A549 (cell line): Measurements from ENCODE around the gene LRFN2. TPM values are rescaled to one million over a fixed set of nuclear protein-coding genes. Genes with fewer than 3 reads are reported as not detected.

Source experiments
- ATAC-seq, 2 experiments: fragments of 200-7000 bp in 1 of 2; fragments of >200 bp in 1 of 2; cut with Nextera tagmentation in 1 of 2; cut with Tn5 transposase in 1 of 2; 3 replicates each; pipeline versions ENCODE4 v1.8.0 to v1.9.1; 2018 to 2020; ENCODE audit warnings: mild to moderate bottlenecking in 1 of 2, moderate library complexity in 1 of 2
- CTCF ChIA-PET: fragments of 300-600 bp; sonication (Branson Sonifier 250); formaldehyde crosslinking; extraction: SDS; loops from one replicate; lab custom pipeline; 2021; ENCODE audit warnings: antibody characterized with exemption, inconsistent platforms; lab: Yijun Ruan, JAX
- POLR2A ChIA-PET: fragments of 350-600 bp; formaldehyde crosslinking; extraction: SDS; loops from one replicate; lab custom pipeline; 2021; ENCODE audit warnings: antibody characterized with exemption, inconsistent platforms; lab: Yijun Ruan, JAX
- DNase-seq, 2 experiments: peaks; one replicate each; pipeline versions ENCODE4 v3.0.0 to v3.0.0-alpha.2; 2011 to 2016; ENCODE audit warnings: low read depth in 1 of 2, low spot score in 1 of 2
- FAIRE-seq: peaks from 2 replicates; lab custom pipeline; 2011; peaks lifted over from hg19 to GRCh38; lab: Jason Lieb, UNC
- H3K27ac ChIP-seq, 2 experiments: fragments of >200 bp; sonication (Bioruptor Twin); formaldehyde crosslinking; 3 replicates each; pipeline ENCODE4 v1.5.1; 2016 to 2017
- H3K4me1 ChIP-seq: fragments of >200 bp; sonication (Bioruptor Twin); formaldehyde crosslinking; 3 replicates; pipeline ENCODE4 v1.6.1; 2016
- H3K4me2 ChIP-seq: fragments of >200 bp; sonication (Bioruptor Twin); formaldehyde crosslinking; 3 replicates; pipeline ENCODE4 v1.6.1; 2016
- H3K4me3 ChIP-seq: fragments of >200 bp; sonication (Bioruptor Twin); formaldehyde crosslinking; 3 replicates; pipeline ENCODE4 v1.5.1; 2016
- H3K9me3 ChIP-seq: fragments of >200 bp; sonication (Bioruptor Twin); formaldehyde crosslinking; 3 replicates; pipeline ENCODE4 v1.6.1; 2016
- CHD2 ChIP-seq: fragments of 150-350 bp; IDR thresholded peaks from 2 replicates; pipeline ENCODE4 v1.6.1; 2014; ENCODE audit warnings: low read length; ENCODE audit not compliant: partially characterized antibody
- FOXS1 ChIP-seq: fragments of 250-450 bp; sonication (Bioruptor Pico); IDR thresholded peaks from 2 replicates; pipeline ENCODE4 v1.5.0; 2020; ENCODE audit warnings: mild to moderate bottlenecking, moderate library complexity
- HOXB13 ChIP-seq: fragments of 250-450 bp; sonication (Bioruptor Pico); IDR thresholded peaks from 2 replicates; pipeline ENCODE4 v1.5.0; 2020; ENCODE audit warnings: low read depth, mild to moderate bottlenecking, moderate library complexity
- JUN ChIP-seq, 2 experiments: fragments of >200 bp; sonication (Bioruptor Twin); formaldehyde crosslinking; IDR thresholded peaks; 2 replicates in 1 of 2; 3 replicates in 1 of 2; pipeline ENCODE4 v1.6.1; 2016 to 2017
- KDM5A ChIP-seq: fragments of 200-600 bp; sonication (generic); IDR thresholded peaks from 2 replicates; pipeline ENCODE4 v1.6.1; 2016; ENCODE audit warnings: antibody characterized with exemption, mild to moderate bottlenecking
- MAFK ChIP-seq: fragments of 450-650 bp; IDR thresholded peaks from 2 replicates; pipeline ENCODE4 v1.6.1; 2014; ENCODE audit not compliant: partially characterized antibody
- MAZ ChIP-seq: fragments of 150-350 bp; IDR thresholded peaks from 2 replicates; pipeline ENCODE4 v1.6.1; 2014; ENCODE audit warnings: antibody characterized with exemption, low read depth, low read length, borderline replicate concordance
- MYC ChIP-seq: IDR thresholded peaks from 2 replicates; pipeline ENCODE4 v1.6.1; 2012; ENCODE audit warnings: mild to moderate bottlenecking, inconsistent platforms, low read length, improper control_type of control experiment, borderline replicate concordance
- PHF8 ChIP-seq: fragments of 200-600 bp; sonication (generic); IDR thresholded peaks from 2 replicates; pipeline ENCODE4 v1.6.1; 2016; ENCODE audit warnings: low read depth, mild to moderate bottlenecking, antibody characterized with exemption, moderate library complexity, borderline replicate concordance
- POLR2AphosphoS2 ChIP-seq: conservative IDR thresholded peaks from 2 replicates; pipeline ENCODE4 v1.6.1; 2012; ENCODE audit warnings: low read length, improper control_type of control experiment, inconsistent platforms
- RNF2 ChIP-seq: fragments of 200-600 bp; sonication (generic); IDR thresholded peaks from 2 replicates; pipeline ENCODE4 v1.6.1; 2016; ENCODE audit warnings: low read depth, mild to moderate bottlenecking, antibody characterized with exemption, moderate library complexity, borderline replicate concordance
- TP53 ChIP-seq: fragments of 250-450 bp; sonication (Bioruptor Pico); IDR thresholded peaks from 2 replicates; pipeline ENCODE4 v1.5.0; 2021; ENCODE audit warnings: mild to moderate bottlenecking, moderate library complexity
- WGBS: methylation state at CpG from one replicate; pipeline ENCODE4 v1.1.6; 2017; ENCODE audit errors: missing lambda C conversion rate; 5-methylcytosine and 5-hydroxymethylcytosine counted together
- polyA plus RNA-seq, 4 experiments: library from polyadenylated mRNA; depleted of rRNA in 3 of 4; stranded (reverse); fragments of >200 nt; fragmentation: RNase III in 1 of 4; extraction: RNeasy Plus Mini Kit Qiagen cat#74134 plus additional on column Dnase treatment in 1 of 4; gene quantifications; 2 replicates in 3 of 4; 3 replicates in 1 of 4; pipeline ENCODE4 v1.2.3, GENCODE V29; 2011 to 2017
- TF ChIP-seq, protein P1 (sequence below): fragments of >200 bp; sonication (Bioruptor Twin); formaldehyde crosslinking; IDR thresholded peaks from 2 replicates; pipeline ENCODE4 v1.6.1; 2016
- TF ChIP-seq, protein P2 (sequence below): fragments of 450-650 bp; IDR thresholded peaks from 2 replicates; pipeline ENCODE4 v1.6.1; 2014; ENCODE audit warnings: antibody characterized with exemption

LRFN2 gene
- polyA plus RNA-seq, 2 of the 4 experiments (the other 2 are of a cell fraction): not detected

DNA sequence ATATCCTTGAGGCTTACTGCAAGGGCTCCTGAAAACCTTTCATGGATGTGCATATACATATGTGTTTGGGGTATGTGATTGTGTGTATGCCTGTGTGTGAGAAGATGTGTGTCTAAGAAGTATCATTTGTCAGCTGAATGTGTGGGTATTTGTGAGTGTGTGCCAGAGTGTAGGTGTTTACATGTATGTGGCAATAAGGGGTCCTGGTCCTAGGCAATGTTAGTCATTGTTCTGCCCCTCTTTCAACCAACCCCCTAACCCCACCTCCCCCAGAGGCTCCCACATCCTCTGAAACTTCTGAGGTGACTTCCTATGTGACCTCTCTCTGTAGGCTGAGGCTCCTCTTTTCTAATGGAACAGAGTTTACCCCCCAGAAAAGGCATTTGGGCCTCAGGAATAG, 186.4 kb downstream of the LRFN2 start:
- ATAC-seq: no peak
- Histone ChIP-seq H3K9me3 (no peaks in the 10 kb centered on the region), H3K4me2 (no peak overlapping the region), H3K4me1 (no peaks in the 10 kb centered on the region), H3K4me3 (no peak overlapping the region), H3K27ac (no peak overlapping the region)
- TF ChIP-seq MAZ (no peak), TP53 (CRISPR knock-in tag) (no peak), PHF8 (no peak), RNF2 (no peak)
- DNase-seq: no peak
- FAIRE-seq: no peak
- ChIA-PET POLR2A (no interaction called here), CTCF (no interaction called here)

DNA sequence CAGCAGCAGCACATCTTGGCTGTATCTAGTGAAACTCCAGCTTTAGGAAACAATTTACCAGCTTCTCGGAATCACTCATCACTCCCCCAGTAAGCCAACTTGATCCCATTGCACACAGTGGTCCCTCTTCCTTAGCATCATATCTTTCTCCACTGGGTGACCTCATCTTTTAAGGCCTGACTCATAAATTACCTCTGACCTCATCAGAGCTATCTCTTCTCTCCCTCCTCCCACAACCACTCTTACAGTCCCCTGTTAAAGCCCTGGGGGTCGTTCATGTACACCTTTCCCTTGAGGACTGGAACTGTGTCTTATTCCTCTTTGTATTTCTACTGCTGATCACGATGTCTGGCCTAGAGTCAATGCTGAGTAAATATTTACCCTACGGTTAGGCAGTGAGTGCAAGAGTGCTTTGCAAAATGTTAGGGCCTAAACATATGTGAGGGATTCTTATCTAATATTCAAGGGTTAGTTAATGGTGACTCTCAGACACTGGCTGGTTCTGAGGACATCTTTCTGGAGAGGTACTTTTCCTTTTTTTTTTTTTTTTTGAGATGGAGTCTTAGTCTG, 187.2 kb downstream of the LRFN2 start:
- TF ChIP-seq KDM5A (no peak), MAFK (no peak)
- TF ChIP-seq, protein P1, sequence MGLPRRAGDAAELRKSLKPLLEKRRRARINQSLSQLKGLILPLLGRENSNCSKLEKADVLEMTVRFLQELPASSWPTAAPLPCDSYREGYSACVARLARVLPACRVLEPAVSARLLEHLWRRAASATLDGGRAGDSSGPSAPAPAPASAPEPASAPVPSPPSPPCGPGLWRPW: no peak
- H3K27ac ChIP-seq: no peak overlapping the region
- no peak for DNase-seq
- no peak overlapping the region for H3K4me2 ChIP-seq
- no peaks in the 10 kb centered on the region for H3K4me1 ChIP-seq
- 27% methylated on average over 4 of the region's 4 CpGs for WGBS
- ChIA-PET POLR2A (no interaction called here), CTCF (no interaction called here)
- no peak overlapping the region for H3K4me3 ChIP-seq
- ATAC-seq: no peak
- no peaks in the 10 kb centered on the region for H3K9me3 ChIP-seq
- no peak for FAIRE-seq

DNA sequence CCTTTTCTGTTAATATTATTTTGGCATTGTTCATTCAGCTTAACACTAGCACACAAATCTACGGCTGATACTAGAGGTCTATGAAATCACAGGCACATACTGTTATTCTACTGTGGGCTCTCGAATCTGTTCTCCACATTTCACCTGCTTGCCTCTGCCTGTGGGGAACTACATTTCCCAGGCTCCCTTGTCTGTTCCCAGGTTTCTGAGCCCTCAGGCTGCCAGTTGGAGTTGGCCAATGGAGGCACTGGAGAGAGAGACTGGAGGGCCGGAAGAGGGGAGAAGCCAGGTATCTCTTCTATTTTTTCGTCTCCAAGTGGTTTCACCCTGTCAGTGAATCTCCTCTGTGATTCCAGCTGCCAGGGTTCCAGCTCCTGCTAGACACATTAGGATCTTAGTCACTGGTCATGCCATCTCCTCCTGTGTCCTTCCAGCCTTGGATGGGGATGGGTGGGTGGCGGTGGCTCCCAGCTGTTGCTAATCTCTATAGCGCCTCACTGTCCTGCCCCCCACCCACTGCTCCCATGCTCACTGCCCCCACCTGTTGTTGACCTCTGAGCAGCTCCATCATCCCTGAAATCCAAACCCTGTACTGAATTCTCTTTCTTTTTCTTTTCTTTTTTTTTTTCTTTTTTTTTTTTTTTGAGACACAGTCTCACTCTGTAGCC, 188.2 kb downstream of the LRFN2 start:
- WGBS: 66% methylated on average over 6 of the region's 6 CpGs

DNA sequence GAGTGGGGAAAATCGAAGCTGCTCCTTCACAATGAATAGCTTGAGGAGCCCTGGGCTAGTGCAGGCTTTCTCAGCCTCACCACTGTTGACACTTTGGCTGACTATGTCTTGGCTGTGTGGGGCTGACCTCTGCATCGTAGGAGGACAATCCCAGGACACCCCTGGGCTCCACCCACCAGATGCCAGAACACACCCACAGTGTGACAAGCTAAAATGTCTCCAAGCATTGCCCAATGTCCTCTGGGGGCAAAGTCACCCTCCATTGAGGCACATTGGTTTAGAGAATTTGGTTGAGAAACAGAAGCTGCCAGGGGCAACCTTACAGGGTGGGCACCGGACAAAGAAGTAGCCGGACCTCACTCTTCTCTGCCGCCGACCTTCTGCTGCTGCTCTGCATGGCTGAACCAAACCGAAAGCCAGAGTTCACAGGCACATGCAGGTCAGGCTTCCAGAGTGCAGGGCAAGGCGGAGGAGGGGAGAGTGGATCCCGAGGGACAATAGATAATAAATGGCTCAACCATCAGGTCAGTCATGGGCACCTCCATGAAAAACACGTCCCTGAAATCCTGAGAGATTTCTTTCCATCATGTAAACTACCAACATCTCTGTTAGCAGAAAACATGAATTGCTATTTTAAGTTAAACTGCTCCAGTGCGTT, 189.0 kb downstream of the LRFN2 start:
- Histone ChIP-seq H3K9me3 (no peaks in the 10 kb centered on the region), H3K27ac (no peak overlapping the region), H3K4me2 (no peak overlapping the region), H3K4me1 (no peaks in the 10 kb centered on the region), H3K4me3 (no peak overlapping the region)
- TF ChIP-seq MYC: no peak
- no peak for ATAC-seq
- WGBS: 56% methylated on average over 10 of the region's 11 CpGs
- ChIA-PET POLR2A (no interaction called here), CTCF (no interaction called here)
- no peak for DNase-seq
- no peak for FAIRE-seq

More for the DNA sequence above, 188.2 kb downstream of the LRFN2 start:
- H3K4me3 ChIP-seq: no peak overlapping the region
- H3K4me1 ChIP-seq: no peaks in the 10 kb centered on the region
- DNase-seq (no peak), FAIRE-seq (no peak), ATAC-seq (no peak)
- TF ChIP-seq, protein P2, sequence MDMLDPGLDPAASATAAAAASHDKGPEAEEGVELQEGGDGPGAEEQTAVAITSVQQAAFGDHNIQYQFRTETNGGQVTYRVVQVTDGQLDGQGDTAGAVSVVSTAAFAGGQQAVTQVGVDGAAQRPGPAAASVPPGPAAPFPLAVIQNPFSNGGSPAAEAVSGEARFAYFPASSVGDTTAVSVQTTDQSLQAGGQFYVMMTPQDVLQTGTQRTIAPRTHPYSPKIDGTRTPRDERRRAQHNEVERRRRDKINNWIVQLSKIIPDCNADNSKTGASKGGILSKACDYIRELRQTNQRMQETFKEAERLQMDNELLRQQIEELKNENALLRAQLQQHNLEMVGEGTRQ: no peak
- TF ChIP-seq CHD2: no peak
- no peak for TF ChIP-seq TP53 (CRISPR knock-in tag)
- no peak for TF ChIP-seq FOXS1 (CRISPR knock-in tag)
- H3K27ac ChIP-seq: no peak overlapping the region
- CTCF ChIA-PET: no interaction called here
- H3K4me2 ChIP-seq: no peak overlapping the region
- H3K9me3 ChIP-seq: no peaks in the 10 kb centered on the region
- POLR2A ChIA-PET: no interaction called here

DNA sequence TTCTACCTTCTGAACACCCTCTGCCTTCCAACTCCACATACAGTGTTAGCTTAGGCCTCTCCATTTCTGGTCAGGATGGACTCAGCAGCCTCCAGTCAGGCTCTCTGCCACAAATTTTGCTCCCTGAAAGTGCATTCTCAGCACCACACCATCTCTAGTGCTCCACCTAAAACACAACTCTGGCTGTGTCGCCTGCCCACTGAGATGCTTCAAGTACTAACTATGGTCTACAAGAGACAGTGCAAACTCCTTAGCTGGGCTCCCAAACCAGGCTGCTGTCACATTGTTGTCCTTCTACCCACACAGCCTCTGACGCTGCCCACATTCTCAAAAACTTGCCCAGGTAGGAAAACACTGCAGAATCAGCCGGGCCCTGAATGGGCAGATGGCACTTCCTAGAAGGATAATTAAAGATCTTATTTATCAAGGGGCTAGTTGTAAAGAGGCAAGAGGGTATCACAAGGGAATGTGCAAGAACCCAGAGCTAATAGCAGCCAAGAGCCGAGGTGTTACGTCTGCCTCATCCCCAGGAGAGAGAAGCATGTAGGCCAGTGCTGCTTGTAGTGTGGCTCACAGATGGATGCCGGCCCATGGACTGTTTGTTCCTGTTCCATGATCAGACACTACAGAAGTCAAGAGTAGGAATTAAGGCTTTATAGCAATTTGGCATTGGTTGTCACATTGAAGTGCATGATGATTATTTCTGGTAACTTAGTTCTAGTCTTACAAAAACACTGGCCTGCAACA, 189.7 kb downstream of the LRFN2 start:
- no peak for ATAC-seq
- no peaks in the 10 kb centered on the region for H3K9me3 ChIP-seq
- no peaks in the 10 kb centered on the region for H3K4me1 ChIP-seq
- WGBS: 72% methylated on average over 6 of the region's 6 CpGs
- TF ChIP-seq, protein P2: no peak
- TF ChIP-seq JUN (IDR thresholded peaks at IDR 0.05) (no peak), HOXB13 (CRISPR knock-in tag) (no peak), POLR2AphosphoS2 (no peak), FOXS1 (CRISPR knock-in tag) (no peak), TP53 (CRISPR knock-in tag) (no peak)
- no peak for FAIRE-seq
- ChIA-PET POLR2A (no interaction called here), CTCF (no interaction called here)
- H3K4me3 ChIP-seq: no peak overlapping the region
- DNase-seq: no peak
- H3K4me2 ChIP-seq: no peak overlapping the region
- H3K27ac ChIP-seq: no peak overlapping the region
